IMR-90 (cell line): ENCODE measurements around the gene DBNL. TPM values are rescaled to one million over a fixed set of nuclear protein-coding genes. Genes with fewer than 3 reads are reported as not detected.

Source experiments
- ATAC-seq: fragments of 200-7000 bp; cut with Tn5 transposase; 2 replicates; pipeline ENCODE4 v1.9.1; 2020; ENCODE audit warnings: low read depth, mild to moderate bottlenecking, moderate library complexity
- BruUV-seq: library from RNA; stranded (reverse); fragments of 400-500 nt; replicated peaks from 2 replicates; lab custom pipeline; 2021; lab: Mats Ljungman, UMichigan
- CTCF ChIA-PET: fragments of 300-600 bp; formaldehyde crosslinking; extraction: SDS; loops from one replicate; lab custom pipeline; 2021; ENCODE audit warnings: antibody characterized with exemption; lab: Yijun Ruan, JAX
- POLR2A ChIA-PET: fragments of 300-600 bp; sonication (Branson Sonifier 250); formaldehyde crosslinking; loops from one replicate; lab custom pipeline; 2022; ENCODE audit warnings: antibody characterized with exemption; ENCODE audit not compliant: unreplicated experiment; lab: Charles Lee
- DNase-seq: peaks from one replicate; pipeline ENCODE4 v3.0.0; 2013
- H2AFZ ChIP-seq: replicated peaks from 2 replicates; pipeline ENCODE3; 2013; ENCODE audit warnings: low read length, mild to moderate bottlenecking; ENCODE audit not compliant: poor library complexity
- H2AK5ac ChIP-seq: 2 replicates; pipeline ENCODE4 v1.6.1; 2013; ENCODE audit warnings: low read depth, low read length, inconsistent platforms
- H2AK9ac ChIP-seq: replicated peaks from 2 replicates; pipeline ENCODE3; 2013; ENCODE audit warnings: mild to moderate bottlenecking, low read depth, low read length, moderate library complexity; ENCODE audit not compliant: poor library complexity
- H2BK120ac ChIP-seq: 2 replicates; pipeline ENCODE4 v1.6.1; 2013; ENCODE audit warnings: low read depth, low read length, inconsistent platforms
- H2BK15ac ChIP-seq: 3 replicates; pipeline ENCODE4 v1.6.1; 2013; ENCODE audit warnings: low read depth, low read length, inconsistent platforms
- H2BK20ac ChIP-seq: 2 replicates; pipeline ENCODE4 v1.6.1; 2013; ENCODE audit warnings: low read depth, mild to moderate bottlenecking, inconsistent platforms, low read length, moderate library complexity
- H2BK5ac ChIP-seq: 2 replicates; pipeline ENCODE4 v1.6.1; 2013; ENCODE audit warnings: mild to moderate bottlenecking, low read depth, low read length, inconsistent platforms; ENCODE audit not compliant: poor library complexity, severe bottlenecking
- H3K14ac ChIP-seq: replicated peaks from 2 replicates; pipeline ENCODE4 v1.6.1; 2013; ENCODE audit warnings: low read depth, low read length, inconsistent platforms
- H3K18ac ChIP-seq: 2 replicates; pipeline ENCODE4 v1.6.1; 2013; ENCODE audit warnings: low read depth, low read length, control low read depth
- H3K23ac ChIP-seq: 2 replicates; pipeline ENCODE4 v1.6.1; 2013; ENCODE audit warnings: low read depth, low read length, inconsistent platforms
- H3K27ac ChIP-seq: 2 replicates; pipeline ENCODE4 v1.5.1; 2013; ENCODE audit warnings: mild to moderate bottlenecking, control low read depth, low read length; ENCODE audit not compliant: insufficient read depth
- H3K27me3 ChIP-seq: 2 replicates; pipeline ENCODE4 v1.6.1; 2013; ENCODE audit warnings: low read length; ENCODE audit not compliant: control insufficient read depth, insufficient read depth
- H3K36me3 ChIP-seq: 2 replicates; pipeline ENCODE4 v1.6.1; 2013; ENCODE audit warnings: low read length, mixed read lengths; ENCODE audit not compliant: control insufficient read depth, insufficient read depth
- H3K4ac ChIP-seq: 2 replicates; pipeline ENCODE4 v1.6.1; 2013; ENCODE audit warnings: low read depth, low read length, inconsistent platforms
- H3K4me1 ChIP-seq: 2 replicates; pipeline ENCODE4 v1.6.1; 2013; ENCODE audit warnings: low read length, mixed read lengths; ENCODE audit not compliant: control insufficient read depth, insufficient read depth
- H3K4me2 ChIP-seq: 2 replicates; pipeline ENCODE4 v1.6.1; 2013; ENCODE audit warnings: low read depth, mild to moderate bottlenecking, control low read depth, low read length, moderate library complexity
- H3K4me3 ChIP-seq: 2 replicates; pipeline ENCODE4 v1.5.1; 2013; ENCODE audit warnings: low read depth, mild to moderate bottlenecking, control low read depth, low read length, moderate library complexity; ENCODE audit not compliant: insufficient read depth
- H3K56ac ChIP-seq: 2 replicates; pipeline ENCODE4 v1.6.1; 2013; ENCODE audit warnings: low read length, inconsistent platforms; ENCODE audit not compliant: insufficient read depth; ENCODE audit errors: extremely low read depth
- H3K79me1 ChIP-seq, 2 experiments: 2 replicates each; pipeline ENCODE4 v1.6.1; 2013; ENCODE audit warnings: low read length in 2 of 2, inconsistent platforms in 1 of 2, low read depth in 1 of 2
- H3K9ac ChIP-seq: 2 replicates; pipeline ENCODE4 v1.6.1; 2013; ENCODE audit warnings: low read depth, low read length, control low read depth
- H3K9me1 ChIP-seq: 2 replicates; pipeline ENCODE4 v1.6.1; 2013; ENCODE audit warnings: low read length, inconsistent platforms; ENCODE audit not compliant: insufficient read depth
- H3K9me3 ChIP-seq: 2 replicates; pipeline ENCODE4 v1.6.1; 2013; ENCODE audit warnings: low read length; ENCODE audit not compliant: control insufficient read depth, insufficient read depth
- H4K20me1 ChIP-seq: 2 replicates; pipeline ENCODE4 v1.6.1; 2013; ENCODE audit warnings: low read length, inconsistent platforms; ENCODE audit not compliant: insufficient read depth
- H4K5ac ChIP-seq: 2 replicates; pipeline ENCODE4 v1.6.1; 2013; ENCODE audit warnings: mild to moderate bottlenecking, low read depth, low read length, control low read depth
- H4K8ac ChIP-seq, 2 experiments: 2 replicates each; pipeline ENCODE4 v1.6.1; 2013; ENCODE audit warnings: low read depth in 2 of 2, low read length in 2 of 2, control low read depth in 1 of 2, inconsistent platforms in 1 of 2
- H4K91ac ChIP-seq: 2 replicates; pipeline ENCODE4 v1.6.1; 2013; ENCODE audit warnings: low read depth, low read length, inconsistent platforms; ENCODE audit not compliant: insufficient read depth
- CEBPB ChIP-seq: IDR thresholded peaks from 2 replicates; pipeline ENCODE4 v1.6.1; 2012; ENCODE audit warnings: low read depth, low read length, improper control_type of control experiment
- FOS ChIP-seq: fragments of 150-350 bp; IDR thresholded peaks from 2 replicates; pipeline ENCODE4 v1.6.1; 2016; ENCODE audit warnings: low read depth, low read length
- MAFK ChIP-seq: IDR thresholded peaks from 2 replicates; pipeline ENCODE4 v1.6.1; 2012; ENCODE audit warnings: low read depth, low read length, improper control_type of control experiment
- MAZ ChIP-seq: IDR thresholded peaks from 2 replicates; pipeline ENCODE4 v1.6.1; 2012; ENCODE audit warnings: low read depth, mild to moderate bottlenecking, low read length, improper control_type of control experiment, moderate library complexity, borderline replicate concordance
- NFE2L2 ChIP-seq: fragments of 150-350 bp; IDR thresholded peaks from 2 replicates; pipeline ENCODE4 v1.6.1; 2016; ENCODE audit warnings: low read depth, mild to moderate bottlenecking, low read length
- RAD21 ChIP-seq: IDR thresholded peaks from 2 replicates; pipeline ENCODE4 v1.6.1; 2012; ENCODE audit warnings: low read length, improper control_type of control experiment
- SMC3 ChIP-seq: fragments of 150-350 bp; IDR thresholded peaks from 2 replicates; pipeline ENCODE4 v1.6.1; 2016; ENCODE audit warnings: low read depth, mild to moderate bottlenecking, antibody characterized with exemption, low read length, moderate library complexity
- WGBS, 2 experiments: methylation state at CpG; one replicate each; pipeline versions ENCODE4 v1.1.5 to v1.1.7; 2013; ENCODE audit warnings: missing lambda C conversion rate in 2 of 2; ENCODE audit not compliant: insufficient read length in 1 of 2; ENCODE audit errors: extremely low coverage in 2 of 2; 5-methylcytosine and 5-hydroxymethylcytosine counted together
- dilution Hi-C: fragments of 300-500 bp; cut with HindIII; formaldehyde crosslinking; loops from one replicate; pipeline ENCODE4 v1.14.3; 2018; ENCODE audit warnings: low sequenced_read_pairs; ENCODE audit not compliant: unreplicated experiment
- in situ Hi-C: fragments of 300-500 bp; cut with MboI; formaldehyde crosslinking; loops from 3 replicates; pipeline ENCODE4 v1.14.3; 2019; ENCODE audit warnings: low sequenced_read_pairs, inconsistent platforms, mixed read lengths
- intact Hi-C: fragments of 100-400 bp; cut with micrococcal nuclease; formaldehyde crosslinking; loops from 2 replicates; pipeline ENCODE4 v1.10.0; 2022
- polyA plus RNA-seq, 3 experiments: library from polyadenylated mRNA; depleted of rRNA; stranded (reverse); fragments of >200 nt; gene quantifications; 2 replicates each; pipeline ENCODE4 v1.2.3, GENCODE V29; 2012; ENCODE audit warnings: low replicate concordance in 1 of 3
- total RNA-seq: library from RNA; depleted of rRNA; stranded (reverse); fragments of >200 nt; gene quantifications from 2 replicates; pipeline ENCODE4 v1.2.3, GENCODE V29; 2012
- TF ChIP-seq, protein P1 (sequence below): fragments of 150-350 bp; IDR thresholded peaks from 2 replicates; pipeline ENCODE4 v1.6.1; 2016; ENCODE audit warnings: low read depth, mild to moderate bottlenecking, low read length, moderate library complexity, borderline replicate concordance
- TF ChIP-seq, protein P2 (sequence below): fragments of 150-350 bp; IDR thresholded peaks from 2 replicates; pipeline ENCODE4 v1.6.1; 2017; ENCODE audit warnings: mild to moderate bottlenecking, antibody characterized with exemption, low read length, low read depth

DBNL gene
- total and polyA plus RNA-seq, 2 of the 4 experiments (the other 2 are of a cell fraction), result 157 to 179 TPM

DNA sequence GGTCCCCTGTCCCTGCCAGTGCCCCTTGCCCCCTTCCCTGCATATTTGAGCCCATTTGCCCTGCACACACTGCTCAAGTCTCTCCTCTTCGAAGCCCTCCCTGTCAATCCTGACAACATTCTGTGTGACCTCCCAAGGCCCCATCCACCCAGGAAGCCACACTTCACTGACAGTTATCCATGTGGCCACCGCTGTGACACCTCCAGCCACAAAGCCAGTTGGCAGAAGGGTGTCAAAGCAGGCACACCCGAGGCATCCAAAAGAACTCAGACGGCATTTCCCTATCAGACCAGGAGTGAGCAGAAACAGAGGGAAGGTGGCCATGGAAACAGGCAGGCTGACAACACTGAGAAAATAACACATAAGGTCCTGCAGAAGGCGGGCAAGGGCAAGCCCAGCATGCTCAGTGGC, 33.2 kb downstream of the DBNL start:
- H4K91ac ChIP-seq, result no peak overlapping the region
- no peak overlapping the region for H4K5ac ChIP-seq
- no peaks in the 10 kb centered on the region for H3K27me3 ChIP-seq
- DNase-seq, result no peak
- H2BK5ac ChIP-seq, result no peak overlapping the region
- BruUV-seq, result no TSS peak
- H2BK120ac ChIP-seq, result no peak overlapping the region
- no peak overlapping the region for H3K4me3 ChIP-seq
- WGBS, 2 experiments, result 67% methylated on average over 1 of the region's 5 CpGs; no CpG with 5 or more reads in 1 of the 2 experiments
- CTCF ChIA-PET, result no interaction called here
- H2AK5ac ChIP-seq, result no peak overlapping the region
- no peak overlapping the region for H4K8ac ChIP-seq
- H2BK15ac ChIP-seq, result no peak overlapping the region
- H3K23ac ChIP-seq, result no peak overlapping the region
- no peak overlapping the region for H3K4ac ChIP-seq
- H3K4me1 ChIP-seq, result peaks cover 4% of the 10 kb centered on the region
- intact Hi-C loops (no loop called here), dilution Hi-C loops (no loop called here), in situ Hi-C loops (no loop called here)
- H2BK20ac ChIP-seq, result no peak overlapping the region
- no peak overlapping the region for H3K9ac ChIP-seq
- H3K56ac ChIP-seq, result no peak overlapping the region
- no peak overlapping the region for H3K27ac ChIP-seq
- peaks cover 58% of the 10 kb centered on the region for H3K36me3 ChIP-seq
- H3K79me1 ChIP-seq, result peaks cover 7 to 31% of the 10 kb centered on the region in 2 experiments; a peak in 3 of 4 replicates
- POLR2A ChIA-PET, result no interaction called here
- H3K14ac ChIP-seq, result no peak overlapping the region
- no peak for TF ChIP-seq MAZ
- TF ChIP-seq SMC3, result no peak
- TF ChIP-seq CEBPB, result no peak
- TF ChIP-seq RAD21, result no peak
- TF ChIP-seq, protein P1, sequence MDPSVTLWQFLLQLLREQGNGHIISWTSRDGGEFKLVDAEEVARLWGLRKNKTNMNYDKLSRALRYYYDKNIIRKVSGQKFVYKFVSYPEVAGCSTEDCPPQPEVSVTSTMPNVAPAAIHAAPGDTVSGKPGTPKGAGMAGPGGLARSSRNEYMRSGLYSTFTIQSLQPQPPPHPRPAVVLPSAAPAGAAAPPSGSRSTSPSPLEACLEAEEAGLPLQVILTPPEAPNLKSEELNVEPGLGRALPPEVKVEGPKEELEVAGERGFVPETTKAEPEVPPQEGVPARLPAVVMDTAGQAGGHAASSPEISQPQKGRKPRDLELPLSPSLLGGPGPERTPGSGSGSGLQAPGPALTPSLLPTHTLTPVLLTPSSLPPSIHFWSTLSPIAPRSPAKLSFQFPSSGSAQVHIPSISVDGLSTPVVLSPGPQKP, result no peak
- no peak for TF ChIP-seq NFE2L2
- TF ChIP-seq, protein P2, sequence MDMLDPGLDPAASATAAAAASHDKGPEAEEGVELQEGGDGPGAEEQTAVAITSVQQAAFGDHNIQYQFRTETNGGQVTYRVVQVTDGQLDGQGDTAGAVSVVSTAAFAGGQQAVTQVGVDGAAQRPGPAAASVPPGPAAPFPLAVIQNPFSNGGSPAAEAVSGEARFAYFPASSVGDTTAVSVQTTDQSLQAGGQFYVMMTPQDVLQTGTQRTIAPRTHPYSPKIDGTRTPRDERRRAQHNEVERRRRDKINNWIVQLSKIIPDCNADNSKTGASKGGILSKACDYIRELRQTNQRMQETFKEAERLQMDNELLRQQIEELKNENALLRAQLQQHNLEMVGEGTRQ, result no peak
- no peak for TF ChIP-seq MAFK
- no peak for TF ChIP-seq FOS
- no peak overlapping the region for H2AK9ac ChIP-seq
- H3K9me3 ChIP-seq, result no peaks in the 10 kb centered on the region
- H3K9me1 ChIP-seq, result peaks cover 7% of the 10 kb centered on the region
- no peak overlapping the region for H3K4me2 ChIP-seq
- H2AFZ ChIP-seq, result no peak overlapping the region
- H3K18ac ChIP-seq, result no peak overlapping the region
- ATAC-seq, result no peak
- no peaks in the 10 kb centered on the region; the same call in 1 of the 2 replicates for H4K20me1 ChIP-seq
